NCI-H1092 treated with DMSO at 0.1 percent for 48 hours (cell line): ENCODE data around the gene S1PR4.
A peak's percentile ranks its signal among the peaks of the same experiment; 100 is the strongest.
"Not testable (repeated sequence)": the region's sequence is repeated elsewhere in the genome, so short reads cannot be mapped to it uniquely, and the experiment has no call there.

Experiments
- DNase-seq: peaks from one replicate; lab custom pipeline; 2025; lab: John Stamatoyannopoulos, UW

S1PR4 gene

GRCh38 chr19:3194106-3195087, 15.8 kb downstream of the S1PR4 start:
- DNase-seq: no peak

- peak; percentile 12 for DNase-seq
These were observed 17.7 kb downstream of the S1PR4 start for GRCh38 chr19:3196064-3196932.

DNA sequence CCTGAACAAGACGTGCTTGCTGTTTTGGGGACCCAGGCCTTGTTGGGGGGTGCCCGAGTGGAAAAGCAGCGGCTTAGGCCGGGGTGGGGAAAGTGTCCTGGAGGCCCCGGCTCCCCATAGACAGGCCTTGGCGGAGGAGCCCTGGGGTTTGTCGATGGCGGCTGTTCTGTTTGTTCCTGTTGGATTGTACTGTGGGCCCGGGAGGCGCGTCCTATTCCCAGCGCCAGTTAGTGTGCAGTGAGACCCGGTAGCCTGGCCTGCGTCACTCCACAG, 18.3 kb downstream of the S1PR4 start:
- DNase-seq: no peak

DNA sequence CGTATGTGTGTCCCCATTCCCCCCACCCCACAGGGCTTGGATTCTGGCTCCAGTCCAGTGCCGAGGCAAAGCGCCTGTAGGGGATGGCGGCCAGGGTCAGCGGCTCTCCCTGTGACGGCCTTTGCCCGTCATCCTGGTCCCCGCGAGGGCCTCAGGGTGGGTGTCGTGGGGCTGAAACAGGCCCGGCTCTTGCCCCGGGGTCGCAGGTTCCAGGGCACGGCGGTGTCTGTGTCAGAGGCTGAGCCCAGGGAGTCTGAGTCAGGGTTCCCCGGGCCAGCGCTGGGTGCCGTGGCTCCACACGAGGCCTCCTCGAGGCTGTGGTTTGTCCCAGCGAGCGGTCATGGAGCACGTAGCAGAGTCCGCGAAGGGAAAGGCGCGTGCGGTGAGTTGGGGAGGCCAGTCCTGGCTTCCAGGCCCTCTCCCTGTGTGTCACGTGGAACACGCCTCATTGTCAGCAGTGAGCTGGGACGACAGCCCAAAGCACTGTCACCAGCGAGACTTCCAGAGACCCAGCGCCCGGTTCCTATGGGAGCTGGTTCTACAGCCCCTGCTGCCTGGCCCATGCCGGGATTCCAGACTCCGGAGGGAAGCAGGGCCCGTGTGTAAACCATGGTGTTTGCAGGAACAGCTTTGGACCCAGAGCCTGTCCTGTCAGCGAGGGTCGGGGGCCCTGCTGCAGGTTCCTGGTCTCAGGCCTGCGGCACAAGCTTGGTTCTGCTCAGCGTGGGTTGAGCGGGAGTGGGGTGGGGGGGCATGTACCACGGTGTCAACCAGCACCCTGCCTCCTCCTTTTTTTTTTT, 20.5 kb downstream of the S1PR4 start:
- DNase-seq: no peak

GRCh38 chr19:3201072-3201700, 22.6 kb downstream of the S1PR4 start:
- no peak for DNase-seq

DNA sequence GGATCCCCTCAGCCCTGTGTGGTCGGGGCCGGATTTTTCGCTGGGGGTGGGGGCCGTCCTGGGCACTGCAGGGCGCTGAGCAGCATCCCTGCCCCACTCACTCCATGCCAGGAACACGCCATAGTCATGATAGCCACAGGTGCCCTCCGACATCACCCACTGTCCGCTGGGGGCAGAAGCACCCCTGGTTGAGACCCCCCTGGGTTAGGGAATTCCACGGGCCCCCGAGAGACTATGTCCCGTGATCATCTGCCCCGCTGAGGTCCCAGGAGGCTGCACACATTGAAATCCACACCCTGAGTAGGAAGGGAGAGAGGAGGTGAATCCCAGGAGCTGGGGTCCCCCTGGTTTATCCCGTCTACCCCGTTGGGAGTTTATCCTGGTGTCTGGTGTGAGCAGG, 23.3 kb downstream of the S1PR4 start:
- DNase-seq: no peak

GRCh38 chr19:3202346-3202745, 23.8 kb downstream of the S1PR4 start:
- DNase-seq: no peak

DNA sequence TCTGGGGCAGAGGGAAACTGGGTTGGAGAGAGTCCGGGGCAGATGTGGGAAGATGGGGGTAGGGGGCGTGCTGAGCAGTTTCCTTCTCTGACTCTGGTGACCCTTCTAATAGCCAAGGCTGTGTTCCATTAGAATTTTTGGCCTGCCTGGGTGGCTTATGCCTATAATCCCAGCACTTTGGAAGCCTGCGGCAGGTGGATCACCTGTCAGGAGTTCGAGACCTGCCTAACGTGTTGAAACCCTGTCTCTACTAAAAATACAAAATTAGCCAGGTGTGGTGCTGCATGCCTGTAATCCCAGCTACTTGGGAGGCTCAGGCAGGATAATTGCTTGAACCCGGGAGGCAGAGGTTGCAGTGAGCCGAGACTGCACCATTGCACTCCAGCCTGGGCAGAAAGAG, 24.3 kb downstream of the S1PR4 start:
- DNase-seq: not testable (repeated sequence)

GRCh38 chr19:3203805-3204645, 25.5 kb downstream of the S1PR4 start:
- no peak for DNase-seq

DNA sequence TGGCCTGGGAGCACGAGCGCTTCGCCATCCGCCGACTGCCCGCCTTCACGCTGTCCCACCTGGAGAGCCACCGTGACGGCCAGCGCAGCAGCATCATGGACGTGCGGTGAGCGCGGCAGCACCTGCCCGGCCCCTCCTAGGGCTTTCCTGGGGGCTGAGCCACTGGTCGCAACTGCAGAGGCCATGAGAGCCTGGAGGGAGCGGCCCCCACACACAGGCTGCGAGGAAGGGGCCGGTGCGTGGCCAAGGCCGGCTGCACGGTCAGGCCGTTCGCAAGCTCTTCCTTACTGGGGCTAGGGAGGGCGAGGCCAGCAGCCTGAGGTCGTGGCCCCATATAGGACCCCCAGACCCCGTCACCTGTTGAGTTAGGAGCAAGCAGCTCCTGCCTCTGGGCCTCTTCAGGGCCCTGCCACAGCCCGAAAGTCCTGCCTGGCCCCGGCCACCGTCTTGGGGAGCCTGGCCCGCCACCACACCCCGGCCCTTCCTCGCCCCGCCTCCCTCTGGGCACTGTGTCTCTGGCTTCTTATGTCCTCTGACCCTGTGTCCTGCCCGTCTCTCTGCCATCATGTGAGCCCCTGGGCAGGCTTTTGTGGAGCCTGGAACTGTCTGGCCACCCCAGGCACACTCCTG, 26.2 kb downstream of the S1PR4 start:
- DNase-seq: no peak

DNA sequence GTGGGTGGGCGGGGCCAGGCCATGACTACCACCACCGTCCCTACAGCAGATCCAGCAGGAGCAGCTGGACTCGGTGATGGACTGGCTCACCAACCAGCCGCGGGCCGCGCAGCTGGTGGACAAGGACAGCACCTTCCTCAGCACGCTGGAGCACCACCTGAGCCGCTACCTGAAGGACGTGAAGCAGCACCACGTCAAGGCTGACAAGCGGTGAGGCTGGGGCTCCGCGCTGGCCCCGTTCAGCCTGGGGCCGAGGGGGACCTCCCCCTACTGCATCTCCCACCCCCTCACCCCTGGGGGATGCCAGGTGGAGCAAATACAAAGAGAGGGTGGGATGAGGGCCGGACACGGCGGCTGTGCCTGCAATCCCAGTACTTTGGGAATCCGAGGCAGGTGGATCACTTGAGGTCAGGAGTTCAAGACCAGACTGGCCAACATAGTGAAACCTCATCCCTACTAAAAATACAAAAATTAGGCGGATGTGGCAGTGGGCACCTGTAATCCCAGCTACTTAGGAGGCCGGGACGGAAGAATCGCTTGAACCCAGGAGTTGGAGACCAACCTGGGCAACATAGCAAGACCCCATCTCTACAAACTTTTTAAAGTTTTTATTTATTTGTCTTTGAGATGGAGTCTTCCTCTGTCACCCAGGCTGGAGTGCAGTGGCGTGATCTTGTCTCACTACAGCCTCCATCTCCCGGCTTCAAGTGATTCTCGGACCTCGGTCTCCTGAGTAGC, 27.8 kb downstream of the S1PR4 start:
- no peak for DNase-seq

- DNase-seq: no peak
These were observed 29.1 kb downstream of the S1PR4 start for GRCh38 chr19:3207461-3208242.

DNA sequence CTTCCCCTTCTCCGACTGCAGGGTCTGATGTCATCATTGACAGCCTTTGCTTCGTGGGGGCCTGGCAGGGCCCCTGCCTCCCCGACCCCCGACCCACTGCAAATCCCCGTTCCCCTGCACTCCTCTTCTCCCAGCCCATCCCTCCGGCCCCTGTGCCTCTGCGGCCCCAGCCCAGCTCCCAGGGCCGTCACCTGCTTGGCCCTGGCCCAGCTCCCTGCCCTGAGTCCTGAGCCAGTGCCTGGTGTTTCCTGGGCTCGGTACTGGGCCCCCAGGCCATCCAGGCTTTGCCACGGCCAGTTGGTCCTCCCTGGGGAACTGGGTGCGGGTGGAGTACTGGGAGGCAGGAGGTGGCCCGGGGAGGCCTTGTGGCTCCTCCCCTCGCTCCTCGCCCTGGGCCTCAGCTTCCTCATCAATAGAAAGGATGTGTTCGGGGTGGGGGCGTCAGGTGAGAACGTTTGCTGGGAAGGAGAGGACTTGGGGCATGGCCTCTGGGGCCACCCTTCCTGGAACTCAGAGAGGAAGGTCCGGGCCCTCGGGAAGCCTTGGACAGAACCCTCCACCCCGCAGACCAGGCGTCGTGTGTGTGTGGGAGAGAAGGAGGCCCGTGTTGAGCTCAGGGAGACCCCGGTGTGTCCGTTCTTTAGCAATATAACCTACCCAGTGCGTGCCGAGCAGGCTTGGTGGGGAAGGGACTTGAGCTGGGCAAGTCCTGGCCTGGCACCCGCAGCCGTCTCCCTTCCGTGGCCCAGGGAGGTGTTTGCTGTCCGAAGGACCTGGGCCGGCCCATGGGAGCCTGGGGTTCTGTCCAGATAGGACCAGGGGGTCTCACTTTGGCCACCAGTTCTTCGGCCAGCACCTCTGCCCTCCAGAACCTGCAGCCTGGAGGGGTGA, 30.0 kb downstream of the S1PR4 start:
- DNase-seq: no peak

GRCh38 chr19:3210347-3211017, 31.9 kb downstream of the S1PR4 start:
- DNase-seq: peak; percentile 3

DNA sequence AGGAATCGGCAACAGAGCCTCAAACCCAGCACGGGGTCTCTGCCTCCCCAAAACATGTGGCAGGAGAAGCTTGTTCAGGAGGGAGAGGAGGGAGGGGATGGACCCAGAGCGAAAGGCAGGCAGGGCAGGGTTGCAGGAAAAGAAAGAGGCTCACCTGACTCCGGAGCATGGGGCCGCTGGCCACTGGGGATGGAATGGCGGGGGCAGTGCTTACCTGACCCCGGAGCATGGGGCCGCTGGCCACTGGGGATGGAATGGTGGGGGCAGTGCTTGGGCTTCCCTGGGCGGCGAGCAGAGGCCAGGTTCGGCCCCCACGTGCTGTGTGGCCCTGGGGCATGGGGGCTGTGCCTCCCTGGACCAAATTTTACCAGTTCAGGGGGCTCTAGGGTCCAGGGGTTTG, 32.6 kb downstream of the S1PR4 start:
- DNase-seq: no peak

DNA sequence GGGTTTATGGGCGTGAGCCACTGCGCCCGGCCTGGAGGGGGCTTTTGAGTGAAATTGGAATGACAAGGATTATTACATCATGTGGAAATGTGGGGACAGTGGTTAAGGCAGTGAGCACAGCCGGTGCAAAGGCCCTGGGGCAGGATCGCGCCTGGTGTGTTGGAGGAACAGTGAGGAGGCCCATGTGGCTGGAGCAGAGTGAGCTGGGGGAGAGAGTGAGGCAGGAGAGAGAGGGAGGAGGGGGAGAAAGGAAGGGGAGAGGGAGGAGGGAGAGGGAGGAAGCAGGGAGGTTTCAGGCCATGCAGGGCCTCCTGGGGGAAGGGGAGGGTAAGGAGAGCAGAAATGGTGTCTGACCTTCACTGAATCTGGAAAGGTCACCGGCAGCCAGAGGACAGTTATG, 34.6 kb downstream of the S1PR4 start:
- no peak for DNase-seq

GRCh38 chr19:3216874-3217273, 38.3 kb downstream of the S1PR4 start:
- no peak for DNase-seq
